Peyer's patch (tissue), 4 donors: ENCODE data around the gene IQCE. TPM values are rescaled to one million over a fixed set of nuclear protein-coding genes. Genes with fewer than 3 reads are reported as not detected.
A peak's percentile ranks its signal among the peaks of the same experiment; 100 is the strongest.

Experiments used
- DNase-seq, 3 donors: peaks; one replicate each; pipeline ENCODE4 v3.0.0-alpha.2; 2017 to 2019
- H3K27ac ChIP-seq, 4 donors: fragments of 200-600 bp; sonication (generic); one replicate each; pipeline ENCODE4 v1.5.1; 2016 to 2019
- H3K27me3 ChIP-seq, 2 donors: fragments of 200-600 bp; sonication (generic); one replicate each; pipeline ENCODE4 v1.5.1; 2019
- H3K36me3 ChIP-seq, 3 donors: fragments of 200-600 bp; sonication (generic); one replicate each; pipeline ENCODE4 v1.5.1; 2016 to 2019
- H3K4me1 ChIP-seq, 4 donors: fragments of 200-600 bp; sonication (generic); one replicate each; pipeline ENCODE4 v1.5.1; 2016 to 2019
- H3K4me3 ChIP-seq, 4 donors: fragments of 200-600 bp; sonication (generic); 1 replicate in 3 of 4; 2 replicates in 1 of 4; pipeline ENCODE4 v1.5.1; 2016 to 2019; ENCODE audit warnings: mild to moderate bottlenecking in 1 of 4
- H3K9me3 ChIP-seq, 4 donors: fragments of 200-600 bp; sonication (generic); one replicate each; pipeline ENCODE4 v1.5.1; 2016 to 2019; ENCODE audit warnings: mild to moderate bottlenecking in 1 of 4
- CTCF ChIP-seq, 6 experiments: fragments of 450-650 bp in 4 of 6; fragments of 200-600 bp in 2 of 6; sonication (generic) in 1 of 6; IDR thresholded peaks; one replicate each; pipeline ENCODE4 v1.5.1; 2017 to 2019; ENCODE audit warnings: antibody characterized with exemption in 6 of 6, mild to moderate bottlenecking in 3 of 6, moderate library complexity in 1 of 6
- POLR2A ChIP-seq, 2 donors: fragments of 450-650 bp; IDR thresholded peaks; one replicate each; pipeline ENCODE4 v1.5.1; 2017; ENCODE audit warnings: antibody characterized with exemption in 2 of 2, mild to moderate bottlenecking in 2 of 2, moderate library complexity in 2 of 2
- total RNA-seq, 4 donors: library from RNA; depleted of rRNA; stranded (reverse); fragments of >200 nt; gene quantifications; one replicate each; pipeline ENCODE4 v1.1.0, GENCODE V29; 2016

Gene IQCE
- total RNA-seq, 4 donors from 2014 or later, result 30.0 to 159 (median 72.2) TPM

GRCh38 chr7:2523461-2523936, 35.3 kb upstream of the IQCE start:
- Histone ChIP-seq H3K9me3 (no peaks in the 10 kb centered on the region), H3K4me3 (peak overlapping the region in 3 of 4 donors; percentile 5 to 73 (median 71)), H3K4me1 (peaks cover 15 to 85% (median 64%) of the 10 kb centered on the region in 4 donors), H3K36me3 (peaks cover 0 to 27% (median 0%) of the 10 kb centered on the region in 3 donors), H3K27ac (peak overlapping the region; percentile 85 to 99 (median 94)), H3K27me3 (no peaks in the 10 kb centered on the region)
- DNase-seq, result peak in 1 of 3 donors; percentile 87
- no peak for TF ChIP-seq CTCF (IDR thresholded peaks at IDR 0.05)
- TF ChIP-seq POLR2A (IDR thresholded peaks at IDR 0.05), result no peak

GRCh38 chr7:2523941-2524807, 34.6 kb upstream of the IQCE start:
- Histone ChIP-seq H3K4me1 (peaks cover 15 to 85% (median 64%) of the 10 kb centered on the region in 4 donors), H3K4me3 (peak overlapping the region in 2 of 4 donors; percentile 71 to 73), H3K9me3 (no peaks in the 10 kb centered on the region), H3K27me3 (no peaks in the 10 kb centered on the region), H3K36me3 (peaks cover 0 to 32% (median 0%) of the 10 kb centered on the region in 3 donors), H3K27ac (peak overlapping the region; percentile 85 to 99 (median 94))
- DNase-seq, result peak in 2 of 3 donors; percentile 94 to 98
- TF ChIP-seq POLR2A (IDR thresholded peaks at IDR 0.05) (peak; percentile 49 to 53), CTCF (IDR thresholded peaks at IDR 0.05) (peak in 3 of 6 experiments; percentile 13 to 21 (median 15))

- TF ChIP-seq POLR2A (IDR thresholded peaks at IDR 0.05), result no peak
- TF ChIP-seq CTCF (IDR thresholded peaks at IDR 0.05), result no peak
- DNase-seq, result no peak
- Histone ChIP-seq H3K4me3 (peak overlapping the region in 2 of 4 donors; percentile 33 to 36), H3K9me3 (no peaks in the 10 kb centered on the region), H3K36me3 (peaks cover 0 to 32% (median 0%) of the 10 kb centered on the region in 3 donors), H3K4me1 (peaks cover 15 to 92% (median 72%) of the 10 kb centered on the region in 4 donors), H3K27ac (peak overlapping the region; percentile 85 to 99 (median 94)), H3K27me3 (no peaks in the 10 kb centered on the region)
These were observed 33.7 kb upstream of the IQCE start for GRCh38 chr7:2524808-2525657.

- Histone ChIP-seq H3K9me3 (no peaks in the 10 kb centered on the region), H3K4me3 (peak overlapping the region in 1 of 4 donors; percentile 33), H3K4me1 (peaks cover 20 to 98% (median 79%) of the 10 kb centered on the region in 4 donors), H3K27ac (peak overlapping the region in 3 of 4 donors; percentile 90 to 99 (median 97)), H3K27me3 (no peaks in the 10 kb centered on the region), H3K36me3 (peaks cover 0 to 32% (median 0%) of the 10 kb centered on the region in 3 donors)
- TF ChIP-seq POLR2A (IDR thresholded peaks at IDR 0.05) (no peak), CTCF (IDR thresholded peaks at IDR 0.05) (no peak)
- DNase-seq, result no peak
These were observed 32.8 kb upstream of the IQCE start for GRCh38 chr7:2525658-2526630.
